Measurements from ENCODE around the gene SLFN12L. TPM values are rescaled to one million over a fixed set of nuclear protein-coding genes. Genes with fewer than 3 reads are reported as not detected.

SLFN12L gene
- total and polyA plus RNA-seq, 7 donors, result 0.03 to 0.30 (median 0.13) TPM; not detected in 1

DNA sequence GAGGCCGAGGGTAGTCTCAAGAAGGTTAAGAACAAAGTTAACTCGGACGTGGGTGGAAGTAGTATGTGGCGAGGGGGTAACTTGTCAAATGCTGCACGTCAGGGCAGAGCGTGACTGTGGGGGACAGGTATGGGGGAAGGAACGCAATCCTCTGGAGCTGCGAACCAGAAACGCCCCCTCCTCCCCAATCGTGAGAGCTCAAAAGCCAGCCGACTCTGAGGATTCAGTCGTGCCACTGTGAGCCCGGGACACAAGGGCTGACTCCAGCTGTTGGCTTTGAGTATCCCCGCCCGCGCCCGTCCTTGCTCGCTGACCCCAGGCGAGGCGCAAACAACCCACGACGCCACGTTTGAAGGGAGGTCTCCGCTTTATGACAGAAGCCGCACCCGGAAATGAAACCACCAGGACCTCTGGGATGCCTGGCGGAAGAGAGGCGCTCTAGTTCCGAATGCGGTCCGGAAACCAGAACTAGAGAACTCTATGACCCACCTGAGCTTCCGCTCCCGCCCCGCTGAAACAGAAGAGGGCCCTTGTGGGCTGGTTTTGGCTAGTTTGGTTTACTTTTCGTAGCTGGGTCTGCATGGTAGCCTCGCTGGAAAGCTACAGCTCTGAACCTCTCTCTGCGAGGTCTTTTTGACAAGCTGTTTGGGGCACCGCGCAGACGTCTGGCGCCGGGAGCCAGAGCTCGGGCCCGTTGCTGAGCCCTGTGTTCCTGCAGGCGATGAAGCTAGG, 40.9 kb upstream of the SLFN12L start, which contains the start of gene PEX12:
Gene PEX12, minus strand, starts transcription at position 375 of the 732 bp plus-strand sequence. CDS start 550 bp downstream, outside the sequence.
- no peaks in the 10 kb centered on the region for H3K9me3 ChIP-seq
- WGBS, 3 donors, result 0 to 1% (median 1%) methylated on average over 45 of the region's 45 CpGs
- TF ChIP-seq, protein P1, sequence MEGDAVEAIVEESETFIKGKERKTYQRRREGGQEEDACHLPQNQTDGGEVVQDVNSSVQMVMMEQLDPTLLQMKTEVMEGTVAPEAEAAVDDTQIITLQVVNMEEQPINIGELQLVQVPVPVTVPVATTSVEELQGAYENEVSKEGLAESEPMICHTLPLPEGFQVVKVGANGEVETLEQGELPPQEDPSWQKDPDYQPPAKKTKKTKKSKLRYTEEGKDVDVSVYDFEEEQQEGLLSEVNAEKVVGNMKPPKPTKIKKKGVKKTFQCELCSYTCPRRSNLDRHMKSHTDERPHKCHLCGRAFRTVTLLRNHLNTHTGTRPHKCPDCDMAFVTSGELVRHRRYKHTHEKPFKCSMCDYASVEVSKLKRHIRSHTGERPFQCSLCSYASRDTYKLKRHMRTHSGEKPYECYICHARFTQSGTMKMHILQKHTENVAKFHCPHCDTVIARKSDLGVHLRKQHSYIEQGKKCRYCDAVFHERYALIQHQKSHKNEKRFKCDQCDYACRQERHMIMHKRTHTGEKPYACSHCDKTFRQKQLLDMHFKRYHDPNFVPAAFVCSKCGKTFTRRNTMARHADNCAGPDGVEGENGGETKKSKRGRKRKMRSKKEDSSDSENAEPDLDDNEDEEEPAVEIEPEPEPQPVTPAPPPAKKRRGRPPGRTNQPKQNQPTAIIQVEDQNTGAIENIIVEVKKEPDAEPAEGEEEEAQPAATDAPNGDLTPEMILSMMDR (IDR thresholded peaks at IDR 0.05), result no peak
- ATAC-seq, result peak; percentile 97 to 98 (median 98)
- peak; percentile 88 to 94 for DNase-seq
- H3K27me3 ChIP-seq (ENCODE audit: insufficient read depth in 3 of 3, low read length in 2 of 3), result no peaks in the 10 kb centered on the region
- peak within 1 kb of the TSS; percentile 81 for H3K4me3 ChIP-seq
- H3K27ac ChIP-seq, result peak within 1 kb of the TSS; percentile 94
- H3K36me3 ChIP-seq (ENCODE audit: insufficient read depth in 1 of 2, low read depth in 1 of 2), result peaks cover 4 to 39% of the 10 kb centered on the region in 2 donors
- H3K4me1 ChIP-seq, result peaks cover 16% of the 10 kb centered on the region
- intact Hi-C loops (cut with DNase I), result loop anchor here in 1 of 2 donors (1.0 kb wide), 1 partner anchor 9 kb away; the partner anchor contains the start of gene AP2B1

GRCh38 chr17:35577830-35578196, 40.3 kb upstream of the SLFN12L start:
- intact Hi-C loops (cut with DNase I), result loop anchor here in 1 of 2 donors (1.0 kb wide), 1 partner anchor 9 kb away; the partner anchor contains the start of gene AP2B1

DNA sequence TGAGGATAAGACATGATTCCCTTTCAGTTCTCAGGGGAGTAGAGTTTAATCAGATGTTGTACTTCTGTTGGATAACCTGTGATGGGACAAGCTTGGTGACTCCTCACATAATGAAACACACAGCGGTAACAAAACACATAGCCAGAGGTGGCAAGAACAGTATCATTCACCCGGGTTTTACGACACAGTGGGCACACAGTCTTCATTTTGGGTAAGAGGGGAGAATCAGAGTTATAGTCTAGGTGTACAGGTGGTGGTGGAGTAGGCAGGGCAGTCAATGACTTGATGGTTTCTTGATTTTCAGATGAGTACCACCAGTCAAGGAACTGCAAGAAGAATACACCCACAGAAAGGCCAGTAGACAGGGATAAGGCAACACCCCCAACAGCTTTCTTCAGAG, 38.3 kb upstream of the SLFN12L start:
- peaks cover 16% of the 10 kb centered on the region for H3K4me1 ChIP-seq
- TF ChIP-seq, protein P1 (IDR thresholded peaks at IDR 0.05), result no peak
- H3K27me3 ChIP-seq (ENCODE audit: insufficient read depth in 3 of 3, low read length in 2 of 3), result no peaks in the 10 kb centered on the region
- DNase-seq (no peak), ATAC-seq (no peak)
- WGBS, 3 donors, result 84 to 90% (median 86%) methylated on average over 3 of the region's 3 CpGs
- no peaks in the 10 kb centered on the region for H3K9me3 ChIP-seq
- intact Hi-C loops (cut with DNase I), result no loop called here
- H3K27ac ChIP-seq, result no peak overlapping the region
- no peak overlapping the region for H3K4me3 ChIP-seq
- H3K36me3 ChIP-seq (ENCODE audit: insufficient read depth in 1 of 2, low read depth in 1 of 2), result peaks cover 4 to 41% of the 10 kb centered on the region in 2 donors

More at GRCh38 chr17:35577830-35578196, 40.3 kb upstream of the SLFN12L start:
- TF ChIP-seq, protein P1 (IDR thresholded peaks at IDR 0.05), result no peak
- ATAC-seq (peak; percentile 53 to 71 (median 59)), DNase-seq (no peak)
- H3K36me3 ChIP-seq (ENCODE audit: insufficient read depth in 1 of 2, low read depth in 1 of 2), result peaks cover 4 to 41% of the 10 kb centered on the region in 2 donors
- peaks cover 16% of the 10 kb centered on the region for H3K4me1 ChIP-seq
- H3K27ac ChIP-seq, result peak overlapping the region; percentile 94
- no peaks in the 10 kb centered on the region for H3K9me3 ChIP-seq
- no peaks in the 10 kb centered on the region for H3K27me3 ChIP-seq (ENCODE audit: insufficient read depth in 3 of 3, low read length in 2 of 3)
- H3K4me3 ChIP-seq, result peak overlapping the region; percentile 81
- 1 to 3% (median 2%) methylated on average over 8 of the region's 8 CpGs for WGBS, 3 donors

- 82 to 90% (median 86%) methylated on average over 2 of the region's 2 CpGs for WGBS, 3 donors
- Histone ChIP-seq H3K4me1 (peaks cover 16% of the 10 kb centered on the region), H3K9me3 (no peaks in the 10 kb centered on the region), H3K36me3 (ENCODE audit: insufficient read depth in 1 of 2, low read depth in 1 of 2) (peaks cover 0 to 13% of the 10 kb centered on the region in 2 donors), H3K27me3 (ENCODE audit: insufficient read depth in 3 of 3, low read length in 2 of 3) (no peaks in the 10 kb centered on the region), H3K4me3 (no peak overlapping the region), H3K27ac (no peak overlapping the region)
- TF ChIP-seq, protein P1 (IDR thresholded peaks at IDR 0.05), result no peak
- DNase-seq, result no peak
- ATAC-seq, result no peak
- intact Hi-C loops (cut with DNase I), result no loop called here
Measured at GRCh38 chr17:35569405-35569804, 31.9 kb upstream of the SLFN12L start.

Data from psoas muscle (tissue), 8 donors.